HG03139 (cell line): ENCODE data around the gene SRSF9.
"Not testable (repeated sequence)": the region's sequence is repeated elsewhere in the genome, so short reads cannot be mapped to it uniquely, and the experiment has no call there.

Experiments used
- ATAC-seq: cut with Tn5 transposase; IDR thresholded peaks from one replicate; pipeline ENCODE4 v1.9.1; 2021; ENCODE audit not compliant: unreplicated experiment

SRSF9 gene

DNA sequence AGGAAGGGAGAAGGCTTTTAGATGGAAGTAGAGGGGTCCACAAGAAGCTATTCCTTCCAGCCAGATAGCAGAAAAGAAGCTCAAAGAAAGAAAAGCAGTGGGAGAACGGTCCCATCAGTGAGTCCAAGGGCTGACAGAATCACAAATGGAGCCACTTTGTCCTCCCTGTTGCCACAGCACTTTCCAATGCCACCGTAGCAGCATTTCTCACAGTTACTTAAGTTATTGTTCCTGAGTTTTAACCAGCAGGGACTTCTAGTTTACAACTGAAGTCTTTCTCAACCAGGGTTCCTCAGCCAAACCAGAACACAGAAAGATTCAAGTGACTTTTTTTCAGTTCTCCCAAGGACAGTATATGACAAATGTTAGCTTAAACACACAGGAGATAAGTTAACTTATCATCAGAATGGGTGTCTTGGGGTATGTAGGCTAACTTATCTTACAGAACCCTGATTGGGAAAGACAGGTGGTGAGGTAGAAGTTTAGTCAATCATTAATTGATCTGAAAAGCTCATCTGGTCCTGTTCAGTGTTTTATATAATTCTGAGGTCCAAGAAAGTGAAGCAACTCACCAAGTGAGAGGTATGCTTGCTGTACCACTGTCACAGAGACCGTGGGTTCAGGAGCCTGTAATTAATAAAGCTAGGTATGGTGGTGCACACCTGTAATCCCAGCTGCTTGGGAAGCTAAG, 16.3 kb downstream of the SRSF9 start:
- no peak for ATAC-seq

DNA sequence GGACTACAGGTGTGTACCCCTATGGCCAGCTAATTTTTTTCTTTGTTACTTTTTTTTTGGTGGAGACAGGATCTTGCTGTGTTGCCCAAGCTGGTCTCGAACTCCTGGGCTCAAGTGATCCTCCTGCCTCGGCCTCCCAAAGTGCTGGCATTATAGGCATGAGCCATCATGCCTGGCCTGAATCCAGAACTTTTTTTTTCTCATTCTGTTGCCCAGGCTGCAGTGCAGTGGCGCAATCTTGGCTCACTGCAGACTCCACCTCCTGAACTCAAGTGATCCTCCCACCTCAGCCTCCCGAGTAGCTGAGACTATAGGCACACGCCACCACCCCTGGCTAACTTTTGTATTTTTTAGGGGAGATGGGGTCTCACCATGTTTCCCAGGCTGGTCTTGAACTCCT, 17.0 kb downstream of the SRSF9 start:
- ATAC-seq, result not testable (repeated sequence)

DNA sequence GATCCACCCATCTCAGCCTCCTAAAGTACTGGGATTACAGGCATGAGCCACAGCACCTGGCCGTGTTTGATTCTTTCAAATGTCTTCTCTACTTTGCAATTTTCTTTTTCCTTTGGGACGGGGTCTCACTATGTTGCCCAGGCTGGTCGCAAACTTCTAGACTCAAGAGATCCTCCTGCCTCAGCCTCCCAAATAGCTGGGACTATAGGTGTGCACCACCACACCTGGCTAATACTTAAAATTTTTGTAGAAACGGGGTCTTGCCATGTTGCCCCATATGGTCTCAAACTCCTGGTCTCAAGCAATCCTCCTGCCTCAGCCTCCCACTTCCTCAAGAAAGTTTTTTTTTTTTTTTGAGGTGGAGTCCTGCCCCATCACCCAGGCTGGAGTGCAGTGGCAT, 21.6 kb downstream of the SRSF9 start:
- no peak for ATAC-seq

DNA sequence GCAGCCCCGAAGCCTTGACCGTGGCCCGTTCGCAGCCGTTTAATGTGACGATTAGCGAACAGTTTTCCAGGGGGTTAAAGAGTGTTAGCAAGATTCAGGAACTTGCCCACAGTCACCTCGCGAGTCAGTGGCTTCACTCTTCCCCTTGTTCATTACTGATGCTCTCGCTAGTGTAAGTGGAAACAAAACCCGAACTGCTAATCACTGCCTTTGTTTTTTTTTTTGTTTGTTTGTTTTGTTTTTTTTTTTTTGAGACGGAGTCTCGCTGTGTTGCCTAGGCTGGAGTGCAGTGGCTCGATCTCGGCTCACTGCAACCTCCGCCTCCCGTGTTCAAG, 22.7 kb downstream of the SRSF9 start:
- not testable (repeated sequence) for ATAC-seq

DNA sequence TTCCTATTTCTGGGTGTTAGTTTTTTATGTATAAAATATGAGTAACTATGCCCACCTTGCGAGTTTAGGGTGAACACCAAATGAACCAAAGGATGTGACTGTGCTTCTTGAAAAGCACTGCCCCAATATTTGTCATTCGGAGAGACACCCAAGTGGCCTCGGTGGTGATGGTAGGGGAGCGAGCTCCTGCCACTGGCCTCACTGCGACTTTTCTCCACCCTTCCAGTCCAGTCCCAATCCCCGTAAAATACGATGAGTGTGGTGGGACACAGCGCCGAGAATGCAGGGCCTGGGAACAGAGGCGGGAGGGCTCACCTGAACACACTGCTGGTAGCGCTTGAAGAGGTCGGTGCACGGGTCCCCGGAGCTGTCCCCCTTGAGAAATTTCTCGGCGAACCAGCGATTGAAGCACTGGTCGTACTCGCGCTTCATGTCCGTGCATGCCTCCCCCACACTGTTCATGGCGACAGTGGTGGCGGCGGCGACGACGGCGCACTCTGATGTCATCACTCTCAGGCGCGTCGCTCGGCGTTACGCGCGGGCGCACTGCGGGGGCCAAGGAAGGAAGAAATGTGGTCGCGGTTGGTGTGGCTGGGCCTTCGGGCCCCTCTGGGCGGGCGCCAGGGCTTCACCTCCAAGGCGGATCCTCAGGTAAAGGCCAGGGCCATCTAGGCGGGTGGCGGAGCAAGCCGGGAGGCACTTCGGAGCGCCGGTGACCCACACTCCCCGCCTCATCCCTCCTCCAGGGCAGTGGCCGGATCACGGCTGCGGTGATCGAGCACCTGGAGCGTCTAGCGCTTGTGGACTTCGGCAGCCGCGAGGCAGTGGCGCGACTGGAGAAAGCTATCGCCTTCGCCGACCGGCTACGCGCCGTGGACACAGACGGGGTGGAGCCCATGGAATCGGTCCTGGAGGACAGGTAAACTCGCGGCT, 23.4 kb downstream of the SRSF9 start, which contains the start of the genes GATC and TRIAP1:
Gene GATC (plus strand): TSS at position 534 of the 933 bp plus-strand sequence. CDS start 37 bp downstream, at position 571.
Gene TRIAP1 (minus strand): TSS at position 474 of the 933 bp plus-strand sequence. CDS start 12 bp downstream, at position 462.
- ATAC-seq, result peak; percentile 87

DNA sequence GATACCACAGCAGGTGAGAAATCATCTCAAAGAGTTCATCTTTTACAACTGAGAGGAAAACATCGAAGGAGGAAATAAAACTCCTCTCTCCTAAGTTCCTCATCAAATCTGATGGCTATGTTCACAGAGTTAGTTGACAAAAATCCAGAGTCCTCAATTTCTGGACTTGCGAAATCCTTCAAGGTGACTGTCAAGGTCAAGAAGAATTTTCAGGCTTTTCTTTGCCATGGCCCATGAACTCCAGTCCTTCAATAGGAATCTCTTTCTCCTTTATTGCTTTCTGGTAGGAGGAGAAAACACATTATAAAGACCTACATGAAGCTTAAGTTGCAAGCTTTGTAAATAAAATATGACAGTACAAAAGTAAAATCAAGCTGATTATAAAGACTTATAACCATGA, 24.9 kb downstream of the SRSF9 start:
- ATAC-seq, result no peak

DNA sequence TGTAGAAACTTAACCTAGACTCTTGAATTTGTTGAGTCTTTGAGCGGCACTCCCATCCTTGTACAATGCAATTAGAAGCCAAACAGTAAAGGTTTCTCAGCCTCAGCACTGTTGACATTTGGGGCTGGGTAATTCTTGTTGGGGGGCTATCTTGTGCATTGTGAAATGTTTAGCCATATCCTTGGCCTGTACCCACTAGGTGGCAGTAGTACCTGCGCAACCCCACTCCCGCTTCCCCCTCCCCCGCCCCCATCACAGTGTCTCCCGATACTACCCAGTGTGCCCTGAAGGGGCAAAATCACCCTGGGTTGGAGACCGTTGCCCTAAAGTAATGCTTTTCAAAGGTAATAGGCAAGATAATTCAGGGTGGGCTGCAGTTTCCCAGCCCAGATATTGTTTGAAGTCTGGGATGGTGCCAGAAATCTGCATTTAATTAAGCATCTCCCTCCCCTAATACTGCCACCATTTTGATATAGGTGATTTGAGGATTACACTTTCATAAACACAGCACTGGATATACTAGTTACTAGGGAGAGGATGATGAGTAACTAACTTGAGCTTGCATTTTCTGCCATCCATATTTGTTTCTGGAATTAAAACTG, 29.8 kb downstream of the SRSF9 start:
- no peak for ATAC-seq

DNA sequence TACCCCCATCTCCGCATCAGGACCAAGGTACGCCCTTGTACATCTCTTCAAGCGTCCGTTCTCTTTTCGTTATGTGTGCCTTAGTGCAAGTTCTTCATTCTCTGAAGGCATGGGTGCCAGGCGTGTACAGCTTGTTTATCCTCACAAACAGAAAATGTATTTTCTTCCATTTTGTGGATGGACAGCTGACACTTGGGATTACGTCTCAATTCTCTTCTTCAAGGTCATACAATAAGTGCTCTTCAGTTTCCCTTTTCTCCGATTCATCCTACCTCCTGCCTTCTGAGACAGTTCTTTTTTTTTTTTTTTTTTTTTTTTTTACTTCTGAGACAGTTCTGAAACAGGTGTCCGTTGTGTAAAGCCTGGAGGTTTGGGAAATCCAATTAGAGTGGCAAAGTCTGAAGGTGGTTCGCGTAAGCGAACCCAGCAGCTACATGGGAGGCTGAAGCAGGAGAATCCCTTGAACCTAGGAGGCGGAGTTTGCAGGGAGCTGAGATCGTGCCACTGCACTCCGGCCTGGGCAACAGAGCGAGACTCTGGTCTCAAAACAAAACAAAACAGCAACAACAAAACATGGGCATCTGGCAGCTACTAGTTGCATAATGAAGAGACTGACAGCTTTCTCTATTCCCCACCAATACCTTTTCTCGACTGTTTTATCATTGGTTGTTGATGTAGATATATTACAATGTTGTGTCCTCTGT, 30.9 kb downstream of the SRSF9 start:
- no peak for ATAC-seq

DNA sequence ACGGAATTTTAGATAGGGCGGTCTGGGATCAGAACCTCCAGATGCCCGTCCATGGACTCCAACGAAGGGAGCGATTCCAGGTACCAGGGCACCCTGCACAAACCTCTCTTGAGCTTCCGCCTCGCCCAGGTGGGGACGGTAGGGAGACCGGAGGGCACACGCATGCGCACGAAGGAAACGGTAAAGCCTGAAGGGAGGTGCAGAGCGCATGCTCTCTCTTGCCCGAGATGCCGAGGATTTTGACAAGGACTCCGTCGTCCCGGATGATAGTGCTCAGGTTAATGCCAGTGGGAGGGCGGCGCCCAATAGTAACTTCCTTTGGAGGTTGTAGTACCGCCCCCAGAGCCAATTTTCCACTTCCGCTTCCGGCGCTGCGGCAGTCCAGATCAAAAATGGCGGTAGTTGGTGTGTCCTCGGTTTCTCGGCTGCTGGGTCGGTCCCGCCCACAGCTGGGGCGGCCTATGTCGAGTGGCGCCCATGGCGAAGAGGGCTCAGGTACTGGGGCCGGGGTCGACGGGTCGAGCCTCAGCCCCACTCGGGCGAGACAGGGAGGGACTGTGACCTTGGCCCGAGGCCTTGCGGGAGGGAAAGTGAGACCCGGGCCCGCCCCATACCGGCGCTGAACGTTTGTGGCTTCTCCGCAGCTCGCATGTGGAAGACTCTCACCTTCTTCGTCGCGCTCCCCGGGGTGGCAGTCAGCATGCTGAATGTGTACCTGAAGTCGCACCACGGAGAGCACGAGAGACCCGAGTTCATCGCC, 31.6 kb downstream of the SRSF9 start, which contains the start of gene COX6A1:
Gene COX6A1 (plus strand): TSS at position 379 of the 760 bp plus-strand sequence. CDS start 14 bp downstream, at position 393.
- ATAC-seq, result peak; percentile 96

DNA sequence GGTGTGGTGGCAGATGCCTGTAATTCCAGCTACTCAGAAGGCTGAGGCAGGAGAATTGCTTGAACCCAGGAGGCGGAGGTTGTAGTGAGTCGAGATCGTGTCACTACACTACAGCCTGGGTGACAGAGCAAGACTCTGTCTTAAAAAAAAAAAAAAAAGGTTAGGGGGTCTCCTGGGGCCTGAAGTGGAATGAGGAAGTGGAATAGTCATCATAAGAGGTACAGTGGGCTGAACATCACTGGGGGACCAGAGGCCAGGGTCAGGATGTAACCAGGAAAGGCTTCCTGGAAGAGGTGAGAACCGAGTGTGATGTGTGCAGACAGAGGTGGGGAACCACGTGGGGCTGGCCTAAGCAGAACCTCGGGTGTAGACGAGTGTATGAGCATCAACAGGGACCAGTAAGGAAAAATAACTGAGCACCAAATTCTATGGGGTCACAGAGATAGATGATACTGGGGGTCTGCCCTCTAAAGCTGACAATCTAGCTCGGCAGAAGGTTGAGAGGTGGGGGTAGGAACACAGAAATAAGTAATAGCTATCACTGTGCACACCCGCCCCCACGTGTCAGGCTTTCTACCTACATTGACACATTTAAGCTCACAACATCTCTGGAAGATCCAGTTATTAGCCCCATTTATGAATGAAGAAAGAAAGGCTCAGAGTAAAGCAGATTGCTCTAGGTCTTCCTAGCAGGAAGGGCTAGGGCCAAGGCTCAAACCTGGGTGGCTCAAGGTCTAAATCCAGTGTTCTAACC, 36.6 kb downstream of the SRSF9 start:
- no peak for ATAC-seq

DNA sequence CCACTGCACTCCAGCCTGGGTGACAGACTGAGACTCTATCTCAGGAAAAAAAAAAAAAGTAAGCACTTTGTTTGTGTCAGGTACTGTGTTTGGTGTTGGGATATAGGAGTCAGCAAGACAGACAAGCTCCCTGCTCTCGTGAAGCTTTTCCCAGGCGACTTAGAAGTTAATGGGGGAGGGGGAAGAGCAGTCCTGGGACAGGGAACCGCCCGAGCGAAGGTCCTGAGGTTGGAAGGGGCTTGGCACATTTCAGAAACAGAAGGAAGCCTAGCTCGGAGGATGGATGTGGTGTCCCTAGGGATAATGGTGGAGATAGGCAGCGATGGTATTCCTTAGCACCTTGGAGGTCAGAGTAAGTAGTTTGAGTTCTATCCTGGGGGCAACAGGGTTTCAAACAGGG, 40.2 kb downstream of the SRSF9 start:
- no peak for ATAC-seq

DNA sequence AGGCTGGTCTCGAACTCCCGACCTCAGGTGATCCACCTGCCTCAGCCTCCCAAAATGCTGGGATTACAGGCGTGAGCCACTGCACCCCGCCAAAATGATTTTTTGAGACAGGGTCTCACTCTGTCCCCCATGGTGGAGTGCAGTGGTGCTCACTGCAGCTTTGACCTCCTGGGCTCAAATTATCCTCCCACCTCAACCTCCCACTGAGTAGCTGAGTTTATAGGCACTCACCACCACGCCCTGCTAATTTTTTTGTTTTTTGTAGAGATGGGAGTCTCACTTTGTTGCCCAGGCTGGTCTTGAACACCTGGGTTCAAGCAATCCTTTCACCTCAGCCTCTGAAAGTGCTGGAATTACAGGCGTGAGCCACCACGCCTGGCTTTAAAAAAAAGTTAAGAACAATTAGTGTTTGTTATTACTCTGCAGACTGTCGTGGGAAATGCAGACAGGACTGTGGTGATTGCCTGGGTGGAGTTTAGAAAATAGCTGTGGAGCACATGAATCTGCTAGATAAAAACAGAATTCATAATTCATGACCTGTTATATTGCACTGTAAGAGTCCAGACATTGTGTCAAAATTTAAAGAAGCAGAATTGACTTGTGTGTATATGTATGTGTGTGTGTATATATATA, 40.8 kb downstream of the SRSF9 start:
- no peak for ATAC-seq

DNA sequence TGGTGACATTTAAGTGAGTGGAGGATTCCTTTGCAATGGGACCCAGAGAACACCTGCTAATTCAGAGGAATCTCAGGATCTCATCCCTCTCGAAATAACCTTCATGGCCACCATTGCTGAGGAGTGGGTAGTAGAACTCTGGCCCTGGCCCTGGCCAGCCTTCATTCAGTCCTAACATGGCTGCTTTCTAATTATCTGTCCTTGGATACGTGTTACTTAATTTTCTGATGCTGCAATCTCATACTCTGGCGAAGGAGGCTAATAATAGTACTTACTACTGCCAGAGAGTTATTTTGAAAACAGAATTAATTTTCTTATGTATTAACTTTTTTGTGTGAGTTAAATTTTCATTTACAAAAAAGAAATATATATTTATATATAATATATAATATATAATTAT, 43.8 kb downstream of the SRSF9 start:
- no peak for ATAC-seq

DNA sequence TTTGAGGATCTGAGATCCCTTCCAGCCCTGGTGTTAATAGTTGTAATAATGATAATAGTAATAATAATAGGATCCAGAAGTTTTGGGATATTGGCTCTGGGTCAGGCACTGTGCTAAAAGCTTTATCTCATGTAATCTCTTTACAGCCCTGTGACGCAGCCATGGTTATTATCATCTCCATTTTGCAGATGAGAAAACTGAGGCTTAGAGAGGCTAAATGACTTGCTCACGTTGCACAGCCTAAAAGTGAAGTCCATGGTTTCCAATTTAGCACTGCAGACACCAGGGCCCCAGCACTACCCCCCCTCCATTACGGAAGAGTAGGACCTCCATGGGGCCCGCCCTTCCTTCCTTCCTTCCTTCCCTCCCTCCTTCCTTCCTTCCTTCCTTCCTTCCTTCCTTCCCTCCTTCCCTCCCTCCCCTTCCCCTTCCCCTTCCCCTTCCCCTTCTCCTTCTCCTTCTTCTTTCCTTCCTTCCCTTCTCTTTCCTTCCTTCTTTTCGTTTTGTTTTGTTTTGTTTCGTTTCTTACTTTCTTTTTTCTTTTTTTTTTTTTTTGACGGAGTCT, 46.6 kb downstream of the SRSF9 start:
- no peak for ATAC-seq

DNA sequence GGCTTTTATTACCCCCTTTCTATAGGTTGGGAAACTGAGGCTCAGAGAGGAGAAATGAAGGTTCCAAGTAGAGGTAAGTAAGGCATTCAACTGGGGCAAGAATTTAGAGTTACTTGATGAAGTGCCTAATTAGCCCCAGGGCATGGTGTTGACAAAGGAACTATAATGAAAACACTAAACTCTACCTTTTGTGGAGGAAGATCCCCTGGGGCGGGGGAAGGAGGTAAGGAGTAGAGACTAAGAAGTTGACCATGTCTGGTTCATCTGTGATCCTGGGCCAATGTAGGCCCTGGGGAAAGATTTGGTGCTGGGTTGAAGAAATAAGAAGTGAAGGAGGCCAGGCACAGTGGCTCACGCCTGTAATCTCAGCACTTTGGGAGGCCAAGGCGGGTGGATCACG, 47.8 kb downstream of the SRSF9 start:
- no peak for ATAC-seq

DNA sequence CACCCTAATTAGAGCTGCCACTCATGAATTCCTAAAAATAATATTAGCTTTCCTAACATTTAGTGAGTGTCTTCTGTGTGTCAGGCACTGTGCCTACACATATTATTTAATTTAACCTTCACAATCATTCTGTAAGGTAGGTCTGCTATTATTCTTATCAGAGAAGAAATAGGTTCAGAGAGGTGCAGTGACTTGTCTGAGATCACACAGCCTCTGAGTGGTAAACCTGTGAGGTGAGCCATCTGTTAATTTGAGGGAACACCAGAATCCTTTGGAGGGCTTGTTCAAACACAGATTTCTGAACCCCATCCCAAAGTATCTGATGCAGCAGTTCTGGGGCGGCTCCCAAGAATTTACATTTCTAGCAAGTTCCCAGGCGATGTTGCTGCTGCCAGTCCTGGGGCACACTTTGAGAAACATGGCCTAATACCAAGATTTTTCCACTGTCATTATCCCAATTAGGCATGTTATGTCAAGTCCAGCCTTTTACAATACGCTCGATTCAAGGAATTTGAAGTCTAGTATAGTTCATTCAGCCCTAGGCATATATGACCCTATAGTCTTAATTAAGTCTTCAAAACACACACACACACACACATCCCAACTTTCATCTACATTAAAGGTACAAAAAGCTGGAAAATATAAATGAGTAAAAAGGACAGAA, 51.5 kb downstream of the SRSF9 start:
- no peak for ATAC-seq

DNA sequence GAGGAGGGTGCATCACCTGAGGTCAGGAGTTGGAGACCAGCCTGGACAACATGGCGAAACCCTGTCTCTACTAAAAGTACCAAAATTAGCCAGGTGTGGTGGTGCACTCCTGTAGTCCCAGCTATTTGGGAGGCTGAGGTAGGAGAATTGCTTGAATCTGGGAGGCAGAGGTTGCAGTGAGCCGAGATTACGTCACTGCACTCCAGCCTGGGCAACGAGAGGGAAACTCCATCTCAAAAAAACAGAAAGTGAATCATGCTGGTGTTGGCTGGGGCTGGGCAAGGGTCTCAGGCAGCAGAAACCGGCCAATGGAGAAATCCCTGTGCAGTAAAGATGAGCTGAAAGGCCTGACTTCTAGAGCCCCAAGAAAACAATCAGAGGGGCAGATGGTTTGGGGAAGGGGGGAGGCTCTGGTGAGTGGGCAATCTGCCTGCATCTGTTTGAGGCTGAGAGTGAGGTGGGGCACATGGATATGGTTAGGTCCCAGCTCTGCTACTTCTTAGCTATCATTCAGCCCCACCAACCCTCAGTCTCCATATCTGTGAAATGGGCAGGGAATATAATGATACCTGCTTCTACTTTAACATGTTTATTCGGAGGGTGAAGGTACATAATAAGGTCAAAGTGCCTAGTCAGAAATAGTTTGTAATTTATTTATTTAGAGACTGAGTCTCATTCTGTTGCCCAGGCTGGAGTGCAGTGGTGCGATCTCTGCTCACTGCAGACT, 52.9 kb downstream of the SRSF9 start:
- no peak for ATAC-seq
